ENCODE data around the gene TMEM97. TPM values are rescaled to one million over a fixed set of nuclear protein-coding genes. Genes with fewer than 3 reads are reported as not detected.

TMEM97 gene
- total RNA-seq, 3 donors from 2014 or later = 14.3 to 25.1 (median 18.1) TPM

- ATAC-seq = peak; percentile 6
- peak in 1 of 3 donors; percentile 53 for DNase-seq
Observed at GRCh38 chr17:28372203-28372944, 53.4 kb downstream of the TMEM97 start.

GRCh38 chr17:28372945-28373274 is 53.9 kb downstream of the TMEM97 start:
- intact Hi-C loops (cut with DNase I, micrococcal nuclease) = no loop called here
- TF ChIP-seq CTCF (IDR thresholded peaks at IDR 0.05) = no peak
- no peak for DNase-seq
- Histone ChIP-seq H3K9me3 (no peaks in the 10 kb centered on the region), H3K4me1 (ENCODE audit: low read depth) (peaks cover 11% of the 10 kb centered on the region), H3K36me3 (ENCODE audit: low read depth) (no peaks in the 10 kb centered on the region), H3K4me3 (no peak overlapping the region)
- ATAC-seq = no peak

More at GRCh38 chr17:28372203-28372944, 53.4 kb downstream of the TMEM97 start:
- no peak overlapping the region for H3K4me3 ChIP-seq
- H3K9me3 ChIP-seq = no peaks in the 10 kb centered on the region
- no peaks in the 10 kb centered on the region for H3K36me3 ChIP-seq (ENCODE audit: low read depth)
- TF ChIP-seq CTCF (IDR thresholded peaks at IDR 0.05) = no peak
- intact Hi-C loops (cut with DNase I, micrococcal nuclease) = no loop called here
- H3K4me1 ChIP-seq (ENCODE audit: low read depth) = peaks cover 11% of the 10 kb centered on the region

Small RNAs within 50 kb of the gene (microRNA-seq; reads per million reads assigned to microRNA genes)
- gene MIR4723 = not detected

Other genes with a start within 250 kb of the TMEM97 start
- gene IFT20, start 16.3 kb downstream of the TMEM97 start, total RNA-seq = 10 to 100 TPM; 23.6 to 44.1 (median 28.0) TPM
- 10 to 100 TPM; 36.8 to 38.4 (median 36.8) TPM for gene TNFAIP1, start 16.6 kb downstream of the TMEM97 start, total RNA-seq
- gene POLDIP2, start 38.3 kb downstream of the TMEM97 start, total RNA-seq = 10 to 100 TPM; 71.7 to 82.4 (median 81.3) TPM
- gene SEBOX, start 46.0 kb downstream of the TMEM97 start, total RNA-seq = not detected
- under 1 TPM; 0.23 to 0.39 (median 0.35) TPM for gene VTN, start 51.1 kb downstream of the TMEM97 start, total RNA-seq
- 10 to 100 TPM; 12.8 to 16.4 (median 15.0) TPM for gene SARM1, start 52.5 kb downstream of the TMEM97 start, total RNA-seq
- gene SLC46A1, start 87.0 kb downstream of the TMEM97 start, total RNA-seq = 1 to 10 TPM; 4.2 to 10.0 (median 8.6) TPM
- gene SLC13A2, start 154.4 kb downstream of the TMEM97 start, total RNA-seq = 10 to 100 TPM; 14.9 to 87.0 (median 17.1) TPM
- under 1 TPM in 2 of 3 donors, not detected in 1; 0.46 to 0.69 TPM for gene FOXN1, start 187.1 kb downstream of the TMEM97 start, total RNA-seq
- gene UNC119, start 233.4 kb downstream of the TMEM97 start, total RNA-seq = 10 to 100 TPM; 20.5 to 32.3 (median 23.2) TPM

All from mucosa of descending colon (tissue), 3 donors.